IPS-NIHi11 (cell line): ENCODE results near the gene EXOSC6.
"Not testable (repeated sequence)": the region's sequence is repeated elsewhere in the genome, so short reads cannot be mapped to it uniquely, and the experiment has no call there.

Experiments
- DNase-seq: peaks from one replicate; pipeline ENCODE4 v3.0.0; 2012; ENCODE audit warnings: mixed read lengths, low spot score

Gene EXOSC6

DNA sequence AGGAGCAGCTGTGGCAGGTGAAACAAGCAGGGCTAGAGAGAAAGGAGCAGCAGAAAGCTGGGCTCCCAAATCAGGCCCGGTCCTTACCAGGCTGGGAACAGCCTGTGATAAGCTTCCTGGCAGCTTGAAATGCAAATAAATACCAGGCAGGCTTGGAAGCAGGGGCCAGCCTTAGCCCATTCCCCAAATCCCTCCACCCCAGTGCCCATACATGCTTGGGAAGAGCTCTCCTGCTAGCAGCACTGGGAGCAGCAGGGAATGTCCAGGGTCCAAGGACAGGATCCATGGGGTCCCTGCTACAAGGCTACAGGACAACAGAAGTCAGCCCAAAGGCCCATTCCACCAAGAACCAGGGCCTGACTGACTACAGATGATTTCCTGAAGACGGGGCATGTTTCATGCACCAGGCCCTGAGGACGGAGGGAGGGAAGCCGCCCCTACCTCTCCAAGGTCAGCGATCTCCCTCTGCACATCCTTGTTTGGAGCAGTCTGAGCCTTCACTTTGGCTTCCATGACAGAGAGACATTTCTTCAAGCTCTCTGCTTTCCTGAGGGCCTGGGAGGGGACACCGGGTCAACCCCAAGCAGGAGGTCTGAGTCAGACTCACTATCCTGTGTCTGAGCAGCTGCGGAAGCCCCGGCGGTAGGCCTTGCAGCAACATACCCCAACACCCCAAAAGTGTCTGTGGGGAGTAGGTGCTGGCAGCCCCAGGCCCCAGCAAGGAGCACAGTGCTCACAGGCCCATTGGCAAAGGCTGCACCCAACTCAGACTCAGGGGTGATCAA is 2.6 kb upstream of the EXOSC6 start:
- DNase-seq, result no peak

DNA sequence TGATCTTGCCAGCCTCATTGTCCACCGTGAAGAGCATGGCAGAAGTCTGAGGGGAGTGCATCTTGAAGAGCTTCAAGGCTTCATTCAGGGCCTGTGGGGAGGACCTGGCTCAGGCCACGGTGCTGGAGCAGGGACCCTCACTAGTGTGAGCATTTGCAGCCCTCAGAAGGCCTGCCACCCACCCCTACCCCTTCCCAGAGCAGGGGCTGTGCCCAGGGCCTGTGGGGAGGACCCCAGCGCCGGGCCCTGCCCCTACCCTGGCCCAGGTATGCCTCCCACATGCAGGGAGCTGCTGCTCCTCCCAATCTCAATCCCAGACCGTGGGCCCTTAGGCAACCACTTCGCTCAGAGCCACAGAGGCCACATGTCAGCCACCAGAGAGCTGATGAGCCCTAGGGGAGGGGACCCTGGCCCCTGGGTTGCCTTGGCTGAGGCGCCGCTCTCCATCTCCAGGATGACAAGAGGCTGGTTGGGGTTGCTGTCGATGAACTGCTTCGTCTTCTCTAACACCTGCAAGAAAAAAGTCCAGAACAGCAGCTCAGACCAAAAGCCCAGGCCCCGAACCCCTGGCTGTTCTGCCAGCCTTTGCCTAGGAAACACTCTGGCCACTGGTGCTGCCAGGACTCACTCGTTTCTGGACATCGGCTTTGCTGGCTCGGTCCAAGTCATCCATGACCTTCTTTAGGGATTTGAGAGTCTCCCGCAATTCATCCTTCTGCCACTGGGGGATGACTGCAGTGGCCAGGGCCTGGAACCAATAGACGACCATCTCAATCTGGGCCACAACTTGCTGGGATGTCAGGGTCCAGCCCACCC is 1.8 kb upstream of the EXOSC6 start:
- DNase-seq, result peak; percentile 70

DNA sequence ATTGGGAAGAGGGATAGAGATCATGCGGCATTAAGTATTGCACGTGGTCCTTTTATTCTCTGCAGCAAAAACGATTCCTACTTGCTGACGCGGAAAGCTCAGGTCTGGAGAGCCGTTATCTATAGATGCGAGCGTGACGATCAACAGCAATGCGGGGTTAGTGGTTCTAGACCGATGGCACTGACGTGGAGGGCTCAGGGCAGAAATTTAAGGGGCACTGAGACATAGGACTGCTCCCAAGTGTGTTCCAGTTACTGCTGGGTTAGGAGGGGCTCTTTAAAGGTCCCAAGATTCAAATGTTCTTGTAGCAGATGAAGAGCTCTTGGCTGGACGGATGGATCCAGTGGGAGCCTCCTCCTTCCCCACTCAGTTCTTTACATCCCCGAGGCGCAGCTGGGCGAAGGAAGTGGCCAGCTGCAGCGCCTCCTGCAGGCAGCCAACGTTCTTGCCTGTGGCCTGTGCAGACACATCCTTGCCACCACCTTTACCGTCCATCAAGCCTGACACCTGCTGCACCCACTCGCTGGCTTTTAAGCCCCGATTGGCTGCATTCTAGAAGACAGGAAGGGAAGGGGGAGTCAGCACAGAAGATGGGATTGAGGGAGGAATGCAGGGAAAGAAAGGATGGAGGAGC is 732 bp upstream of the EXOSC6 start:
- DNase-seq, result peak; percentile 59

DNA sequence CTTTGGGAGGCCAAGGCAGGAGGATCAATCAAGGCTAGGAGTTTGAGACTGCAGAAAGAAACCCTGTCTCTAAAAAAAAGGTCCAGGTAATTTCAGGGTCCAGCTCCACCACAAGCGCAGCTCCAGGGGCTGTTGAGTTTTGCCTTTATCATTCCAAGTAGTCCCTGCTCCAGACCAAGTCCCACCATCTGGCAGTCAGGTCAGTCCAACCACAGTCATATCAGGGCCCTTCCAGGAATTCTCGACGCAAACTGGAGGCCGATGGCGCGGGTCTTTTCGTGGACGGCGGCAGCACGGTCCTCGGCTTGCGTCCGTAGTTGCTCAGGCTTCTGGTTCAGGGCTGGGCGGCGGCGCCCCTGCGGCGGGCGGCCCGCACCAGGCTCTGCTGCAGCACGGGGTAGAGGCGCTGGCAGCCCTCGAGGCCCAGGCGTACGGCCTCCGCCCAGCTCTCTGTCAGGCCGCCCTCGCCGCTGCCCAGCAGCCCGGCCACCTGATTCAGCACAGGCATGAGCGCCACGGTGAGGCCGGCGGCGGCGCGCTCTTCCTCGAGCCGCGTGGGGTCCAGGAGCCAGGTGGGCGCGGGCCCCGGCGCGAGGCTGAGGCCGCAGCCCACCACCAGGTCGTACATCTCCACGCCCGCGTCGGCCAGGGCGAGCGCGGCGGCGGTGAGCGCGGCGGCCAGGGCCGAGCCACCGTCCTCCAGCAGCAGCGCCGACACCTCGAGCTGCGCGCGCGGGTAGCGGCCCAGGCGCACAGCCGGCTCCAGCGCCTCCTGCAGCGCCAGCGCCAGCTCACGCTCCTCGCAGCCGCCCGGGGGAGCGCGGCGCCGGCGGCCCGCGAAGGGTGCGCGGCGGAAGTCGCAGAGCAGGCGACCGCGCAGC is 752 bp downstream of the EXOSC6 start:
- peak; percentile 67 for DNase-seq

DNA sequence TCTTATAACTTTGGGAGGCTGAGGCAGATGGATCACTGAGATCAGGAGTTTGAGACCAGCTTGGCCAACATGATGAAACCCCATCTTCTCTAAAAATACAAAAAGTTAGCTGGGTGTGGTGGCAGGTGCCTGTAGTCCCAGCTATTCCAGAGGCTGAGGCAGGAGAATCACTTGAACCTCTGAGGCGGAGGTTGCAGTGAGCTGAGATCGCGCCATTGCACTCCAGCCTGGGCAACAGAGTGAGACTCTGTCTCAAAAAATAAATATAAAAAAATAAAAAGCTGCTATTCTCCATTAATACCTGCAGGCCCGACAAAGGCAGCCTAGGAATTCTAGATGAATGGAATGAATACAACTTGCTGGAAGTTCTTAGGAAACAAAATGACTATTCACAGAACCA is 2.0 kb downstream of the EXOSC6 start:
- DNase-seq, result not testable (repeated sequence)

DNA sequence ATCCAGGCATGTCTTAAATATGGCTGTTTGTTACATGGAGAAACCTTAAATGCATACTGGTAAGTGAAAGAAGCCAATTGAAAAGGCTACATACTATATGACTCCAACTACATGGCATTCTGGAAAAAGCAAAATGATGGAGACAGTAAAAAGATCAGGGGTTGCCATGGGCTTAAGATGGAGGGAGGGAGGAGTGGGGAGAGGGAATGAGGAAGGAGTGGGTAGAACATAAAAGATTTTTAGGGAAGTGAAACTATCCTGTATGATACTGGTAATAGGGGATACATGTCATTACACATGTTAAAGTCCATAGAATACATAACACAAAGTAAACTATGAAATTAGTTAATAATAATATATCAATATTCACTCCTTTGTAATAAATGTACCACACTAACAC is 13.0 kb downstream of the EXOSC6 start:
- DNase-seq, result not testable (repeated sequence)

DNA sequence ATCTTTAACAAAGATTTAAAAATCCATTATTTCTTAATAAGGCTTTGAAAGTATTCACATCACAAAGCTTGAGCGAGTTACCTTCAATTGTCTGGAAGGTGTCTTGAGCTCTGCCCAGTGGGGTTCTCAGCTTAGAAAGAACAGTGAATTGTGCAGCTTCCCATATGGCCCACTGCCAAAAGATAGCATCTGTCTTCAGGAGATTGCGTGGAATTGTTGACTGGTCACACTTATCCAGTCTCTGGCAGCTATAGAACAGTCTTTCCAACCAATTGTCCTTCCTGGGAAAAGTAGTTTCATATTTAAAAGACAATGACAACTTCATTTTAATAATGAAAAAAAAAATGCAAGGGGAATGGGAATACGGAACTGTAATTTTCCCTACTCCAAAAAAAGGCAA is 19.9 kb downstream of the EXOSC6 start:
- DNase-seq, result not testable (repeated sequence)

DNA sequence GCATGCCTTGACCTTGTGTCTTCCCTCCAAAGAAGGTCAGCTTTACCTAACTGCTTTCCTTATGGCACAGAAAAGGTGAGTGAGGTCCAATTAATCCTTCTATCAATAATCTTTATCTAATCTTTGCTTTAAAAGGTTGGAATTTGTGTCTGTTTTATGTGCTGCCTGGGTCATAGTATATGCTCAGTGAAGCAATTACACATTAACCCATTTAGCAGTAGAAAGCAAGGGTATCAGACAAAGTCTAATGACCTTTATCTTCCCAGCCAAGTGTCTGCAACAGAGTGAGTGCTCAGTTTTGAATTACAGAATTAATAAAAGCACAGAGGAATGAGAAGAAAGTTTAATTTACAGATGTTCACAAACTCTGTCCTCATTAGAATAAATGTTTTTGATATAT is 25.7 kb downstream of the EXOSC6 start:
- DNase-seq, result not testable (repeated sequence)

DNA sequence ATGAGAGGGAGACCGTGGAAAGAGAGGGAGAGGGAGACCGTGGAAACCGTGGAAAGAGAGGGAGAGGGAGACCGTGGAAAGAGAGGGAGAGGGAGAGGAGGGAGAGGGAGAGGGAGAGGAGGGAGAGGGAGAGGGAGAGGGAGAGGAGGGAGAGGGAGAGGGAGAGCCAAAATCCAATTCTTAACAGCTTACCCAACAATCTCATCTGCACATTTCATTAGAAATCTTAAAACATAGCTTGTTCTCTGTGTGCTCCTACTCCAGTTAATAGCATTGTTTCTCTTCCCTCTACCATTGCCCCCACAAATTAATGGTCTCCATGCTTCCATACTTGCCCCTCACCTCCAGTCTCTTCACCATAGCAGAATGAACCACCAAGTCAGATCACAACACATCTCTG is 26.3 kb downstream of the EXOSC6 start:
- not testable (repeated sequence) for DNase-seq

DNA sequence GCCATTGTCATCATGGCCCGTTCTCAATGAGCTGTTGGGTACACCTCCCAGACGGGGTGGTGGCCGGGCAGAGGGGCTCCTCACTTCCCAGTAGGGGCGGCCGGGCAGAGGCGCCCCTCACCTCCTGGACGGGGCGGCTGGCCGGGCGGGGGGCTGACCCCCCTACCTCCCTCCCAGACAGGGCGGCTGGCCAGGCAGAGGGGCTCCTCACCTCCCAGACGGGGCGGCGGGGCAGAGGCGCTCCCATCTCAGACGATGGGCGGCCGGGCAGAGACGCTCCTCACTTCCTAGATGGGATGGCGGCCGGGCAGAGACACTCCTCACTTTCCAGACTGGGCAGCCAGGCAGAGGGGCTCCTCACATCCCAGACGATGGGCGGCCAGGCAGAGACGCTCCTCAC is 27.1 kb downstream of the EXOSC6 start:
- not testable (repeated sequence) for DNase-seq

DNA sequence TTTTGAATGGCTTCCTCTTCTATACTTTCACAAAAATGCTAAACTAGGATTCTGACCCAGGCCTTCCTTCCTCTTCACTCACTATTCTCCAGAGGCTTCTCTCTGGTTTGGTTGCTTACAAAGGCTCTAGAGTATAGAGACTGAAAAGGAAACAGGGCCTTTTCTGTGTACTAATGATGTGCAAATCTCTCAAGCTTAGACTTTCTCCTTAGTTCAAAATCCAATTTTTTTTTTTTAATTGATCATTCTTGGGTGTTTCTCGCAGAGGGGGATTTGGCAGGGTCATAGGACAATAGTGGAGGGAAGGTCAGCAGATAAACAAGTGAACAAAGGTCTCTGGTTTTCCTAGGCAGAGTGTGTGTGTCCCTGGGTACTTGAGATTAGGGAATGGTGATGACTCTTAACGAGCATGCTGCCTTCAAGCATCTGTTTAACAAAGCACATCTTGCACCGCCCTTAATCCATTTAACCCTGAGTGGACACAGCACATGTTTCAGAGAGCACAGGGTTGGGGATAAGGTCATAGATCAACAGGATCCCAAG is 27.7 kb downstream of the EXOSC6 start:
- DNase-seq, result not testable (repeated sequence)

DNA sequence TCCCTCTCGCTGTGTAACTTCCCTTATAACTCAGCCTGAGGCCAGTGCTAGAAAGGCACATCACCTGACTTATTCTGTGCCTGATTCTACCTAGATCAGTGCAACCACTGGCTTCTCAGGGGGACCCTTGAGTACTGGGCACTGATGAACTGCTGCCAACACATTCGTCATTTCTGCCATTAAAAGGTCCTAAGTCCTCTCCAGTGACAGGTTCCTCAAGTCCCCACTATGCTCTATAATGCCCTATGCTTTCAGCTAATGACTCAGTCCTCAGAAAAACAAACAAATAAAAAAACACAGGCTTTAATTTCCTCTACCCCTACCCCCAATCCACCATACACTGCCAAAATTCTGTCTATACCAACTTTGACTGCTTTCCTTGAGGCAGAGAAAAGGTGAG is 28.5 kb downstream of the EXOSC6 start:
- DNase-seq, result not testable (repeated sequence)

DNA sequence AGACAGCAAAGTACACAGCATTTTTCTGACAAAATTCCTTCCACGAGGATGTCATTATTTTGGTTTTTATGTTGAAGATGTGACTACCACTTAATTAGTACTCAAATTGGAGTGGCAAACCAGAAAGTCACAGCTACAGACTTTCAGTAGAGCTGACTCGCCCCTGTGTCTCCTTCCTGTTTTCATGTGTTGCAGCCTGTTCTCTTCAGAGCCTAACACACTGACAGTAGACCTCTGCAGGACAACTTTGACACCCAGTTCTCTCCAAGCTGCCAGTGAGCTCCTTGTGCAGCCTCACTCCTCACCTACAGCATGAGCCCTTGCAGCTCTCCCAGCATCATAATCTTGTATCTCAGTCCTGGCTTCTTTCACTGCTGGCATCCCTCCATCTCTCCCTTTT is 29.2 kb downstream of the EXOSC6 start:
- DNase-seq, result not testable (repeated sequence)

DNA sequence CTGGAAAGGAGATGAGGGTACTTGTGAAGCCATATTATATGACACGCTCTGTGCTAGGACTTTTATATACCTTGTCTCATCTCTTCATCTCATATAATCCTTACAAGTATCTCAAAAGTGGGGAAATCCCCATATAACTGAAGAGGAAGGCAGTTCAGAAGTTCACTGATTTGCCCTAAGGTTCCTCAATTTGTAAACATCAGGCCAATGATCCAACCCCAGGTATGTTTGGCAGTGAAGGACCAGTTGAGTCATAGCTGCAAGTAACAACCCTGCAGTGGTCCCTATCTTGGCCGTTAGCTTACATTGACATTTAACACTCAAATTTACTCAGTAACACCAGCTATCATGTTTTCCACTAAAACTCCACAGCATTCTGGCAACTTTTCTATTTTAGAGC is 33.2 kb downstream of the EXOSC6 start:
- DNase-seq, result not testable (repeated sequence)

DNA sequence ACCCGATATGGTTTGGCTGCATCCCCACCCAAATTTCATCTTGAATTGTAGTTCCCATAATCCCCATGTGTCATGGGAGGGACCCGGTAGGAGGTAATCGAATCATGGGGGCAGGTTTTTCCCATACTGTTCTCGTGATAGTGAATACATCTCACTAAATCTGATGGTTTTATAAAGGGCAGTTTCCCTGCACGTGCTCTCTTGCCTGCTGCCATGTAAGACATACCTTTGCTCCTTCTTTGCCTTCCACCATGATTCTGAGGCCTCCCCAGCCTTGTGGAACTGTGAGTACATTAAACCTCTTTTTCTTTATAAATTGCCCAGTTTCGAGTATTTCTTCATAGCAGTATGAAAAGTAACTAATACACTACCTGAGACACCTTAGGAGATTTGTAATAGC is 45.4 kb downstream of the EXOSC6 start:
- DNase-seq, result not testable (repeated sequence)

DNA sequence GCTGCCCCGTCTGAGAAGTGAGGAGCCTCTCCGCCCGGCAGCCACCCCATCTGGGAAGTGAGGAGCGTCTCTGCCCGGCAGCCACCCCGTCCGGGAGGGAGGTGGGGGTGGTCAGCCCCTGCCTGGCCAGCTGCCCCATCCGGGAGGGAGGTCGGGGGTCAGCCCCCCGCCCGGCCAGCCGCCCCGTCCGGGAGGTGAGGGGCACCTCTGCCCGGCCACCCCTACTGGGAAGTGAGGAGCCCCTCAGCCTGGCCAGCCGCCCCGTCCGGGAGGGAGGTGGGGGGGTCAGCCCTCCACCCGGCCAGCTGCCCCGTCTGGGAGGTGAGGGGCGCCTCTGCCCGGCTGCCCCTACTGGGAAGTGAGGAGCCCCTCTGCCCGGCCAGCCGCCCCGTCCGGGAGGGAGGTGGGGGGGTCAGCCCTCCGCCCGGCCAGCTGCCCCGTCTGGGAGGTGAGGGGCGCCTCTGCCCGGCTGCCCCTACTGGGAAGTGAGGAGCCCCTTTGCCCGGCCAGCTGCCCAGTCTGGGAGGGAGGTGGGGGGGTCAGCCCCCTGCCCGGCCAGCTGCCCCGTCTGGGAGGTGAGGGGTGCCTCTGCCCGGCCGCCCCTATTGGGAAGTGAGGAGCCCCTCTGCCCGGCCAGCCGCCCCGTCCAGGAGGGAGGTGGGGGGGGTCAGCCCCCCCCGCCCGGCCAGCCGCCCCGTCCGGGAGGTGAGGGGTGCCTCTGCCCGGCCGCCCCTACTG is 46.9 kb downstream of the EXOSC6 start:
- not testable (repeated sequence) for DNase-seq

DNA sequence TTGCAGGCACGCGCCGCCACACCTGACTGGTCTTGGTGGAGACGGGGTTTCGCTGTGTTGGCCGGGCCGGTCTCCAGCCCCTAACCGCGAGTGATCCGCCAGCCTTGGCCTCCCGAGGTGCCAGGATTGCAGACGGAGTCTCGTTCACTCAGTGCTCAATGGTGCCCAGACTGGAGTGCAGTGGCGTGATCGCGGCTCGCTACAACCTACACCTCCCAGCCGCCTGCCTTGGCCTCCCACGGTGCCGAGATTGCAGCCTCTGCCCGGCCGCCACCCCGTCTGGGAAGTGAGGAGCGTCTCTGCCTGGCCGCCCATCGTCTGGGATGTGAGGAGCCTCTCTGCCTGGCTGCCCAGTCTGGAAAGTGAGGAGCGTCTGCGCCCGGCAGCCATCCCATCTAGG is 47.7 kb downstream of the EXOSC6 start:
- DNase-seq, result not testable (repeated sequence)

DNA sequence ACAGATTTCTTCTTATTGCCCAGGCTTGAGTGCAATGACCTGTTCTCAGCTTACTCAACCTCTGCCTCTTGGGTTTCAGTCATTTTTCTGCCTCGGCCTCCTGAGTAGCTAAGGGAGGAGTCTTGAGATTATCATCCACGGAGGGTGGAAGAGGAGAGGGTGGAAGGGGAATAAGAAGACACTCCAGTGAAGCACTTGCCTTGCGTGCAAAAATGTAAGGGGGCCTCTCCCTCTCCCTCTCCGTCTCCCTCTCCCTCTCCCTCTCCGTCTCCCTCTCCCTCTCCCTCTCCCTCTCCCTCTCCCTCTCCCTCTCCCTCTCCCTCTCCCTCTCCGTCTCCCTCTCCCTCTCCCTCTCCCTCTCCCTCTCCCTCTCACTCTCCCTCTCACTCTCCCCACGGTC is 48.2 kb downstream of the EXOSC6 start:
- DNase-seq, result not testable (repeated sequence)

DNA sequence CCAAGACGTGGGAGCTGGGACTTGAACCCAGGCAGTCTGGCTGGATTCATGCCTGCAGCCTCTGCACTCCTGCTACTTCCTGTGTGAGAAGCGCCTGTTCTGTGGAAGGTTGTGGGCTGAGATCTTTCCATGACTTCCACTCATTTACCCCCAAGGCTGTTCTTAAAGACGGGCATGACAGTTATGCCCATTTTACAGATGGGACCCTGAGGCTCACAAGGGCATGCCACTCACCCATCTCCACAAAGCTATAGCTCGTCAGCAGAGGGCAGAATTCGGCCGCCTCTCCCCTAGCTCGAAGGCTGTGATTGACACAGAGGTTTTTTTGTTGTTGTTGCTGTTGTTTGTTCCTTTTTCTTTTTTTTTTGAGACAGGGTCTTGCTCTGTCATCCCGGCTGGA is 51.7 kb downstream of the EXOSC6 start:
- not testable (repeated sequence) for DNase-seq

DNA sequence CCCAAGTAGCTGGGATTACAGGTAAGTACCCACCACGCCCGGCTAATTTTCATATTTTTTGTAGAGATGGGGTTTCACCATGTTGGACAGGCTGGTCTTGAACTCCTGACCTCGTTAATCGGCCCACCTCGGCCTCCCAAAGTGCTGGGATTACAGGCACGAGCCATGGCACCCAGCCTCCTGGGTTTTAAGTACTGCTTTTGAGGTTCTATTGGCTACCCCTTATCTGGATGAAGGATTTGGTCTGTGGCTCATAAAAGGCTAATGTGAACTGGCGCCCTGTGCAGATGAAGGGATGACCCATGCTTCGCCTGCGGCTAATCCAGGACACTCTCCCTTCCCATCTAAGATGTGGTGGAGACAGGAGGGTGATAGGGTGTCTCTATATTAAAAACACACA is 52.6 kb downstream of the EXOSC6 start:
- not testable (repeated sequence) for DNase-seq

DNA sequence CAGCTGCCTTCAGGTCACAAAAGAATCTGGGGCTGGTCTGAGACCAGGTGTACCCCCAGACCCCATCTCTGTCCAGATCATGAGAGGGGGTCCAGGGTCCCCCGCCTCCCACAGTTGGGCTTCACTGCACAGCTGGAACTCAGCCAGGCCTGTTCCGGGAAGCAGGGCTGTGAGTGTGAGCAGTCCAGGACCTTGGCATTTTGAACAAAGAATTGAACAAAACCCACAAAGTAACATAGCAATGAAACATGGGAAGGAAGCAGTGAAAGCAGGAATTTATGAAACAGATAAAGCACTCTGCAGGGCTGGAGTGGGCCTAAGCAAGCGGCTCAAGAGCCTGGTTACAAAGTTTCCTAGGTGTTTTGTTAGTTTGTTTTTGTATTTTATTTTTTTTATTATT is 53.1 kb downstream of the EXOSC6 start:
- not testable (repeated sequence) for DNase-seq
